ENCODE data around the gene LOXL1. TPM values are rescaled to one million over a fixed set of nuclear protein-coding genes. Genes with fewer than 3 reads are reported as not detected.

LOXL1 gene
- total RNA-seq, 2 donors from 2014 or later = 2.3 to 6.9 TPM

DNA sequence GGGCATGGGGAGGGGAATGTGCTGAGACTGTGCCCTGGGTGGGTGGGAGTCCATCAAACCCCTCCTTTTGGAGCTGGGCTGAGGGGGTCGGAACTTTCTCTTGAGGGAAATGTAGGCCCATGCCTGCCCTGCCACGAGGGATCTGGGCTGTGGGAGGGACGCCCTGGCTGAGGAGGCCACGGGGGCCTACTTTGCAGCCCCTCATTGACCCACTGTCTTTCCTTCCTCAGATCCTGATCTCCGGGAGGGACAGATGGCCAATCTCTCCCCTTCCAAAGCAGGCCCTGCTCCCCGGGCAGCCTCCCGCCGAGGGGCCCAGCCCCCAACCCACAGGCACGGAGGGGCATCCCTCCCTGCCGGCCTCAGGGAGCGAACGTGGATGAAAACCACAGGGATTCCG lies 25.3 kb downstream of the LOXL1 start:
- intact Hi-C loops (cut with DNase I) = no loop called here
- no peak for DNase-seq
- H3K9ac ChIP-seq (ENCODE audit: low read depth in 2 of 2, low read length in 2 of 2) = peak overlapping the region; percentile 13 to 44

GRCh38 chr15:73952171-73952912 lies 26.1 kb downstream of the LOXL1 start:
- Histone ChIP-seq H3K27ac (peak overlapping the region; percentile 75), H3K27me3 (no peaks in the 10 kb centered on the region), H3K9ac (ENCODE audit: low read depth in 2 of 2, low read length in 2 of 2) (no peak overlapping the region), H3K4me1 (peaks cover 4% of the 10 kb centered on the region), H3K4me3 (no peak overlapping the region), H3K9me3 (no peaks in the 10 kb centered on the region), H3K36me3 (no peaks in the 10 kb centered on the region)
- no peak for TF ChIP-seq CTCF (IDR thresholded peaks at IDR 0.05)
- intact Hi-C loops (cut with DNase I) = no loop called here
- no peak for DNase-seq

More for the DNA sequence above, 25.3 kb downstream of the LOXL1 start:
- Histone ChIP-seq H3K4me3 (no peak overlapping the region), H3K4me1 (peaks cover 4% of the 10 kb centered on the region), H3K27me3 (no peaks in the 10 kb centered on the region), H3K9me3 (no peaks in the 10 kb centered on the region), H3K27ac (peak overlapping the region; percentile 75), H3K36me3 (no peaks in the 10 kb centered on the region)
- no peak for TF ChIP-seq CTCF (IDR thresholded peaks at IDR 0.05)

- H3K4me3 ChIP-seq = no peak overlapping the region
- no peaks in the 10 kb centered on the region for H3K9me3 ChIP-seq
- no peaks in the 10 kb centered on the region for H3K36me3 ChIP-seq
- H3K9ac ChIP-seq (ENCODE audit: low read depth in 2 of 2, low read length in 2 of 2) = no peak overlapping the region
- H3K27me3 ChIP-seq = no peaks in the 10 kb centered on the region
- no peak overlapping the region for H3K27ac ChIP-seq
- TF ChIP-seq CTCF (IDR thresholded peaks at IDR 0.05) = no peak
- DNase-seq = no peak
- intact Hi-C loops (cut with DNase I) = no loop called here
- H3K4me1 ChIP-seq = peaks cover 4% of the 10 kb centered on the region
Measured at GRCh38 chr15:73952913-73953750, 26.9 kb downstream of the LOXL1 start.

DNA sequence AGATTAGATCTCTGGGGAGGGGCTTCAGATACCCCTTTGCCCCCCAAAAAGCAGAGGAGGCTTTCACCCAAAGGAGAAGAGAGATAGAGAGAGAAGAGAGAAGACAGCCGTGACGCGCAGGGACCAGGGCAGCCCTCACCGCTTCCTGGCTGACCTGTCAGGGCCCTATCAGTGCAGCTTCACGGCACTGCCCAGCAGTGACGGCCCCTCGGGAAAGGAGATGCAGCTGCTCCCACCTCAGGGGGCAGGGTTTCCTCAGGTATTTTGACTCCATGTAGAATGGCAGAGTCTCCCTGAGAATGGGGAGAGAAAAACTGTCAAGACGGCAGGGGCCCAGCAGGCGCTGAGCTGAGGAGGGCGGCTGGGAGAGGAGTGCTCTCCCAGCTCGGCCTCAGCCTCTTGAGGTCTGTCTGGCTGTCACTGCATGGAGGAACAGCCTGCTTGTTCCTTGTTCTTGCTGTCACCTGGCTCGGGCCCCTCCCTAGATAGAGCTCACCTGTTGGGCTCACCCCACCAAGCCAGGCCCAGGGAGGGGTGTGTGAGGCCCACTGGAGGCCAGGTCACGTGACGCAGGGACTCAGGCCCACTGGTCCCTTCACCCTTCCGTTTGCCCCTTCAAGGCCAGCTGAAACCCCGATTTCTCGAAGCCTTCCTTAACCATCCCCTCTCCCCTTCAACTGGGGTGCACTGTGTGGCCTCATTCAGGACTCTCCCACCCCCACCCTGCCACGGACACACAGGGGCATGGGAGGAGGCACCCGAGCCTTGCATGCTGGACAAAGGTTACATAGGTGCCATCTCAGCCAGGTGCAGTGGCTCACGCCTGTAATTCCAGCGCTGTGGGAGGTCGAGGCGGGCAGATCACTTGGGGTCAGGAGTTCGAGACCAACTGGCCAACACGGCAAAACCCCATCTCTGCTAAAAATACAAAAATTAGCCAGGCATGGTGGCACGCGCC lies 28.2 kb downstream of the LOXL1 start:
- intact Hi-C loops (cut with DNase I) = no loop called here
- no peaks in the 10 kb centered on the region for H3K9me3 ChIP-seq
- H3K4me3 ChIP-seq = no peak overlapping the region
- peaks cover 4% of the 10 kb centered on the region for H3K4me1 ChIP-seq
- no peaks in the 10 kb centered on the region for H3K36me3 ChIP-seq
- no peak for DNase-seq
- H3K9ac ChIP-seq (ENCODE audit: low read depth in 2 of 2, low read length in 2 of 2) = no peak overlapping the region
- H3K27ac ChIP-seq = no peak overlapping the region
- no peak for TF ChIP-seq CTCF (IDR thresholded peaks at IDR 0.05)
- no peaks in the 10 kb centered on the region for H3K27me3 ChIP-seq

DNA sequence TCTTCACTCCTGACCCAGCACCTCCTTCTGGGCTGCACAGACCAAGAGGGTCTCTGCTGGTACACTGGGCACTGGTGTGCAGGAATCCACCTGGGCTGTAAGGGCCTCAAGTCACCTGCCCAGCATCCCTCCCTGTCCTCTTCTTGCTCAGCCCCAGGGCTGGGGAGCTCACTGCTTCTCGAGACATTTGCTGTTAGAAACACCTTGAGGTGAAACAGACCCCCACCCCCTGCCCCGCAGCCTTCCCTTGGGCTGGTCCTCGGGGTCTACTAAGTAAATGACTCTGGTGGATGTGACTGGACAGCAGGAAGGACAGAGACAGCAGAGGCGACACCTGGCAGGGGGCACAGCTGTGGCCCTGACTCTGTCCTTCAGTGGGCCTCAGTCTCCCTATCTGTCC lies 29.1 kb downstream of the LOXL1 start:
- Histone ChIP-seq H3K36me3 (no peaks in the 10 kb centered on the region), H3K9me3 (no peaks in the 10 kb centered on the region), H3K27ac (no peak overlapping the region), H3K27me3 (no peaks in the 10 kb centered on the region), H3K9ac (ENCODE audit: low read depth in 2 of 2, low read length in 2 of 2) (peak overlapping the region in 1 of 2 donors; percentile 12), H3K4me1 (peaks cover 4% of the 10 kb centered on the region), H3K4me3 (no peak overlapping the region)
- intact Hi-C loops (cut with DNase I) = no loop called here
- no peak for DNase-seq
- TF ChIP-seq CTCF (IDR thresholded peaks at IDR 0.05) = no peak

Measured in colonic mucosa (tissue), 4 donors.